ENCODE results near the gene CHODL. TPM values are rescaled to one million over a fixed set of nuclear protein-coding genes. Genes with fewer than 3 reads are reported as not detected.

The CHODL gene
- total and polyA plus RNA-seq, 2 of the 4 experiments (the other 2 are of a cell fraction): under 0.01 TPM; not detected in 1

- TF ChIP-seq CTCF (conservative IDR thresholded peaks at IDR 0.05; ENCODE audit: low read depth, low read length): no peak
- no peak for TF ChIP-seq BHLHE40 (IDR thresholded peaks at IDR 0.05; ENCODE audit: low read depth, low read length)
- H2BK15ac ChIP-seq (ENCODE audit: low read depth, low read length): no peak overlapping the region
- CTCF ChIA-PET: interaction anchor here (1.2 kb wide), 1 partner anchor 17 kb away, joined by 3 read pairs; no protein-coding TSS in a partner anchor
- dilution Hi-C loops (cut with HindIII; ENCODE audit: low sequenced_read_pairs, unreplicated experiment): no loop called here
- no peaks in the 10 kb centered on the region for H3K79me1 ChIP-seq (ENCODE audit: low read depth in 1 of 2, low read length in 2 of 2)
- no peak for DNase-seq
- H3K9me3 ChIP-seq (ENCODE audit: control insufficient read depth, insufficient read depth, low read length): peaks cover 7% of the 10 kb centered on the region
- no peak overlapping the region for H2BK20ac ChIP-seq (ENCODE audit: low read depth, low read length)
- H2AK5ac ChIP-seq (ENCODE audit: low read depth, low read length): no peak overlapping the region
- intact Hi-C loops (cut with micrococcal nuclease): no loop called here
- H3K18ac ChIP-seq (ENCODE audit: low read depth, low read length): no peak overlapping the region
- H3K4me2 ChIP-seq (ENCODE audit: low read depth, low read length): no peak overlapping the region
- no peak overlapping the region for H3K27ac ChIP-seq (ENCODE audit: insufficient read depth, low read length)
- no peak for ATAC-seq (ENCODE audit: low read depth)
- no peak overlapping the region for H2AFZ ChIP-seq (replicated peaks; ENCODE audit: low read length, poor library complexity)
- H3K4me3 ChIP-seq (ENCODE audit: insufficient read depth, low read depth, low read length): no peak overlapping the region
- H2BK120ac ChIP-seq (ENCODE audit: low read depth, low read length): no peak overlapping the region
- BruUV-seq (replicated peaks): no TSS peak
- H2AK9ac ChIP-seq (replicated peaks; ENCODE audit: low read depth, low read length, poor library complexity): no peak overlapping the region
- H2BK5ac ChIP-seq (ENCODE audit: low read depth, low read length, poor library complexity, severe bottlenecking): no peak overlapping the region
- POLR2A ChIA-PET (ENCODE audit: unreplicated experiment): no interaction called here
- in situ Hi-C loops (cut with MboI; ENCODE audit: low sequenced_read_pairs): no loop called here
- H3K56ac ChIP-seq (ENCODE audit: extremely low read depth, insufficient read depth, low read length): no peak overlapping the region
- H3K23ac ChIP-seq (ENCODE audit: low read depth, low read length): no peak overlapping the region
- no peak overlapping the region for H4K91ac ChIP-seq (ENCODE audit: insufficient read depth, low read depth, low read length)
- no peaks in the 10 kb centered on the region for H3K36me3 ChIP-seq (ENCODE audit: control insufficient read depth, insufficient read depth, low read length)
- no CpG with 5 or more reads among the region's 2 CpGs for WGBS, 2 experiments (ENCODE audit: extremely low coverage in 2 of 2, insufficient read length in 1 of 2)
- H3K9me1 ChIP-seq (ENCODE audit: insufficient read depth, low read length): no peaks in the 10 kb centered on the region
- no peak overlapping the region for H4K5ac ChIP-seq (ENCODE audit: low read depth, low read length)
- no peaks in the 10 kb centered on the region for H3K27me3 ChIP-seq (ENCODE audit: control insufficient read depth, insufficient read depth, low read length)
- H3K9ac ChIP-seq (ENCODE audit: low read depth, low read length): no peak overlapping the region
- no peak overlapping the region for H3K14ac ChIP-seq (replicated peaks; ENCODE audit: low read depth, low read length)
- H4K20me1 ChIP-seq (ENCODE audit: insufficient read depth, low read length): no peaks in the 10 kb centered on the region
- H3K4me1 ChIP-seq (ENCODE audit: control insufficient read depth, insufficient read depth, low read length): no peaks in the 10 kb centered on the region
- no peak overlapping the region for H3K4ac ChIP-seq (ENCODE audit: low read depth, low read length)
- H4K8ac ChIP-seq (ENCODE audit: low read depth in 2 of 2, low read length in 2 of 2): no peak overlapping the region
Observed at GRCh38 chr21:18249672-18250071, 5.0 kb downstream of the CHODL start.
